SHP77 treated with DMSO at 0.1 percent for 48 hours (cell line): Measurements from ENCODE around the gene DAB2.
"Not testable (repeated sequence)": the region's sequence is repeated elsewhere in the genome, so short reads cannot be mapped to it uniquely, and the experiment has no call there.

ENCODE experiments used
- DNase-seq: peaks from one replicate; lab custom pipeline; 2025; lab: John Stamatoyannopoulos, UW

The DAB2 gene

GRCh38 chr5:39420482-39421145, 4.2 kb downstream of the DAB2 start:
- no peak for DNase-seq

GRCh38 chr5:39419796-39420195, 5.0 kb downstream of the DAB2 start:
- no peak for DNase-seq

DNA sequence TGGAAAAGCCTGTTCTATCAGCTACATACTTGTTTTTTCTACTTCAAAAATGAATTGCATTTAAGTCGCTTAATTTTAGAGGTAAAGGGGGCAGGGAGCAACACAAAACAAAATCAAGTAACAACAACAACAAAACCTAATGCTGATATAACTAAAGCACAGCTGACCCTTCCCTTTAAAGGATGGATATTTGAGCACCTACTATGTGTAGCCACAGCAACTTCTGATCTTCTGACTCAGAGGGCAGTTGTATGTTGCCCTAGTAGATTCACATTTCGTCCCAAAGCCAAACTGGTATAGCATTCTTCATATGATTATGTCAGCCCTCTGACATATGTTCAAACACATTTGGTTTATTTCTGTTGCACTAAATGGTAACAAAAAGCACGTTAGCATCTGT, 6.8 kb downstream of the DAB2 start:
- no peak for DNase-seq

GRCh38 chr5:39415201-39415600, 9.6 kb downstream of the DAB2 start:
- no peak for DNase-seq

DNA sequence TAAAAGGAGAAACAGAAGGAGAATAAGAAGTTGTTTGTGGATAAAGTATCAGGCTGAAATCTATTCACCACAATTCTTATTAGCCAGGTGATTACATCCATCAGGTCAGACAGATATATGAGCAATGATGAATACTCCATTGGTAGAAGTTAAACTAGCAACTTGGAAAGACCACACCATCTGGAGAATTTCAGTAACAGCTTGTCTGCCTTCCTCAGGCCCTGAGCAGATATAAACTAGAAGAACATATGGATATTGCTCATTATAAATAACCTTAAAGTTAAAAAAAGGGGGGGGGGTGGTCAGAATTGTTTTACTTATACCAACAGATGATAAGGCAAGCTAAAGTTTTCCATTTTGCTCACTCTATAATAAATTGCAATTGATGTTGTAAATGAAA, 10.4 kb downstream of the DAB2 start:
- DNase-seq = no peak

DNA sequence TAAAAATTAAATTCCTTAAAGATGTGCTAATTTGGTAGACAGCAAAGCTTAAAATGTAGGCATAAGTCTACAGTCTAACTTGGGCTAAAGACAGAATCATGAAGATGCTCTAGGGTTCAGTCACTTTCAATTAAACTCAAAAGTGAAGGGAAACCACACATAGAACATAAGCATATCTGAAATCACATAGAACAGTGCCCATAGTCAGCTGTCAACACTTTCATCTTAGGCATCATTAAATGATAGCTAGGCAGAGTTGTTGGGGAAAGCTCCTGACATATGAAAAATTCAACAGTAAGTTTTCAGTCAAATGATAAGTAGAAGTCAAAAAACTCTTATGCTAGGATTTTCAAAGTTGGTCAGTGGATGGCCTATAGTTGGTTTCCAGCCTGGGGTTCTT, 11.0 kb downstream of the DAB2 start:
- DNase-seq = no peak

- DNase-seq = no peak
Observed at GRCh38 chr5:39412721-39413394, 11.9 kb downstream of the DAB2 start.

DNA sequence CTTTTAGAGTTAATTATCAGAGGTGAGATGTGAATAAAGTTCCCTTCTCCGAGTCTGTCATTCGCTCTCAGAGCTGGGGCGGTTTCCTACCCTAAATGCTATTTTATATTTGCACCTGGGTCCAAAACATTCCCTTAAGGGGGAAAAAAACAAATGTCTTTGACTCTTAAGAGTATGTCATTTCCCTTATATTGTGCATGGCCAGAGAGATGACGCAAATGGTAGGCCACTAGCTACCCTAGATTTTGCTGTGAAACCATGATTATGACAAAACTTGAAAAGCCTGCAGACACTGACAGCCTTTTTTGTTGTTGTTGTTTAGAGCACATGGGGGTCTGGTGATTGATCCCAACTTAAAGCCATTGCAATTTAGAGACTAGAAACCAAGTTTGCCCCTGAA, 12.8 kb downstream of the DAB2 start:
- DNase-seq = no peak

GRCh38 chr5:39411061-39411460, 13.7 kb downstream of the DAB2 start:
- no peak for DNase-seq

DNA sequence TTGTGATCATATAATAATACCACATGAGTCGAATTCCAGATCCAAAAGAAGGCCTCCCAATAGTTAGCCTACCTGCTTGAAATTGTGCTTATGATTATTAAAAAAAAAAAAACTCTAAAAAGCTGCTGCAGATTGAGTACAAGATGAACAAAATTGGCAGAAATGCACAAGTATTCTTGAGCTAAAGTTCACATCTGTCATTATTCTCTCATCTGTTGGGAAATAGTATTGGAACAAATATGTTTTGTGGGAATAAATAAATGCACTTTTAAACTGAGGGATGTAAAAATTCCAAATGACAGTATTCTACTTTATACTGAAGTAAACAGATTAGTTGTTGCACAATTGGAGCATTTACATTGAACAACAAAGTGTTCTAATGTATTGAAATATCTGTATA, 15.7 kb downstream of the DAB2 start:
- no peak for DNase-seq

- DNase-seq = no peak
Observed at GRCh38 chr5:39405083-39405843, 19.5 kb downstream of the DAB2 start.

DNA sequence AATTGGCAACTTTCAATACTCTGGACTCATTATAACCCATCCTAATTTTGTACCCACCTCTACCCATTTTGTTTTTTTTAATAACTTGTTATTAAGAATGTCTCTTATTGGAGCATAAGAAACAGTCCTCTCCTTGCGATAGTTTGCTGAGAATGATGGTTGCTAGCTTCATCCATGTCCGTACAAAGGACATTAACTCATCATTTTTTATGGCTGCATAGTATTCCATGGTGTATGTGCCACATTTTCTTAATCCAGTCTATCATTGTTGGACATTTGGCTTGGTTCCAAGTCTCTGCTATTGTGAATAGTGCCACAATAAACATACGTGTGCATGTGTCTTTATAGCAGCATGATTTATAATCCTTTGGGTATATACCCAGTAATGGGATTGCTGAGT, 21.0 kb downstream of the DAB2 start:
- DNase-seq = not testable (repeated sequence)

GRCh38 chr5:39402140-39402539, 22.6 kb downstream of the DAB2 start:
- not testable (repeated sequence) for DNase-seq

DNA sequence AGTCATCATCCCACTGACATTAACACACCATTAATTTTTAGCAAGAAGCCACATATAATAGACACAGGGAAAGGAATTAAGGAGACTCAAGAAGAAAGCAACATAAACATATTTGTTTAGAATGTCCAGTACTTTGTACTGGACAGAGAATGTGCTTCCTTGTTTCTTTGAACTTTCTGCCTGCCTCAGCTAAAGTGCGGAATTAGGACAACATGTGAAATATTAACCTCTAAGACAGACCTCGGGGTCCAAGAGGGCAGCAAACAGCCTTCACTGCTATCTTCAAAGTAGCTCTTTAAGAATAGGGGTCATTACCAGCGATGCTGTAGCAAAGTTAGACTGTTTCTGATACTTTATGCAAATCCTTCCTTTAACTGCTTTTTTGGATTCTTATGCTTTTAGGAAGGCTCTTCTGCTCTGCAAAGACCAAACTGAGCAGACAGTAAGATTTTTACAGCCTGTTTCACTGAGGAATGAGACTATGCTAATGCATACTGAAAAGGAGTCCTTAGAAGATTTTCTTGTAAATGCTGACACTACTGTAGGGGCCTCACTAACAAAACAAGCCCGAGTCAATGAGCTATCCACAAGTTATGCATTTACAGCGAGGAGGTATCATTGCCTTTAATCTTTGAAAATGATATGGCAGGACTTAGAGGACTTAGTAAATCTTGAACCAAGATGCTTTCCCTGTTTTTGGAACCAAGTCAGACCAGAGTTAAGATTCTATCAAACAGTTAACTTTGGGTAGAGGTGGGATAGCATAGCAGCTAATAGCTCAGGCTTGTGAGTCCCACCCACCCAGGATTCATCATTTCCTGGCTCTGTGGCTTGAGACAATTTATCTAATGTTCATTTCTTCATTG, 23.8 kb downstream of the DAB2 start:
- DNase-seq = no peak

DNA sequence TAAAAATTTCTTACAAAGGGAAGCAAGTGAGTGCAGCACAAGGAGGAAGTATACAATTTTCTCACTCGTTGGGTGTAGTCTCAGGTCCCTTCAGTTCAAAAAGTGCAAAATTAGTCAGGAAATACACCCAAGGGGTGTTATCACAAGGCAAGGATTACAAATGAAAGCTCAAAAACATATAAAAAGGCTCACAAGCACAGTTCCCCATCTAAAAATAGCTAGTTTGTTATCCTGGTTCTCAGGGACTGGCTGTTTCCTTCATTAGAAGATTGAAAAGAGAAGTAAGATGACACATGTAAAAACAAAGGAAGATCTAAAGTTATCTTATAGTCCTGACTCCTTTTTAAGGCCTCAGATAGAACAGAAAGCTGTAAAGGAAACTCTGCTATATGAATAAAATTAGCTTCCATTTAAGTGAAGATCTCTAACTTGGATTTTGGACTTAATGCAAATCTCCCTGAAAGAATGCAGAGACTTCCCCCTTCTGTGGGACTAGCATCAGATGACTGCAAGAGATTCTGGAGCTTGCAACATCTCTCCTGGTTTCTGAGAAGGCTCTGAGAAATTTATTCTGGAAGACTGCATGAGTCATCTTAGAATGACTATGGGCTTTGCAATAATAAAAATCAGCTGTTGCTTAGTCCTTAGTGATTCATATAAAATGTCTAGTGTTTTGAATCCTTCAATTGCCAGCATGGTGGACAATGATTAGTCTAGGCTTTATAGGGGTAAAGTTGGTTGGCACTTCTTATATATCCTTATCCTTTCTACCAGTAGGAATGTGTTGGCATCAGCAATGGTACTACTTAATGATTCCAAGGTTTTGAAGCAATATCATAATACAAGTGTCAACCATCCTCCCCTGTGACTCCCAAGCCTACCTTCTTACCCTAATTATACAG, 25.4 kb downstream of the DAB2 start:
- no peak for DNase-seq

DNA sequence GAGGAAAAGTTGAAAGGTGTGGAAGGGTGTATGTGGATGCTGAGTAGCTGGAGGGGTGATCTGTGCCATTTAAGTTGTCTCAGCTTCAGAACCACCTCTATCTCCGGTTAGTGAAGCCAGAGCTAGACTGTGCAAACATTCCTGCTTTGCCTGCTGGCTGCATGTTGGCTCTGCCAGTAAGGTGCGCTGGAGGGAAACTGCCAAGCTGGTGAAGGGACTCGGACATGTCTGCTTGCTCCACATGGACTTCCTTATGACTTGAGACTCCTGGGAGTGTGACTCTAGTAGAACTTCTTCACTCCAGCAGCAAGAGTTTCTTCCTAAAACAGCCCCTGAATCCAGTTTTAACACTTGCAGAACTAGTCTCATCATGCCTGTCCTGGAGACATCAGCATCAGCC, 27.9 kb downstream of the DAB2 start:
- DNase-seq = no peak

- no peak for DNase-seq
Observed at GRCh38 chr5:39395521-39395920, 29.3 kb downstream of the DAB2 start.

- DNase-seq = no peak
Observed at GRCh38 chr5:39394946-39395345, 29.8 kb downstream of the DAB2 start.

GRCh38 chr5:39390945-39391344, 33.8 kb downstream of the DAB2 start:
- no peak for DNase-seq

- no peak for DNase-seq
Observed at GRCh38 chr5:39387293-39387692, 37.5 kb downstream of the DAB2 start.

DNA sequence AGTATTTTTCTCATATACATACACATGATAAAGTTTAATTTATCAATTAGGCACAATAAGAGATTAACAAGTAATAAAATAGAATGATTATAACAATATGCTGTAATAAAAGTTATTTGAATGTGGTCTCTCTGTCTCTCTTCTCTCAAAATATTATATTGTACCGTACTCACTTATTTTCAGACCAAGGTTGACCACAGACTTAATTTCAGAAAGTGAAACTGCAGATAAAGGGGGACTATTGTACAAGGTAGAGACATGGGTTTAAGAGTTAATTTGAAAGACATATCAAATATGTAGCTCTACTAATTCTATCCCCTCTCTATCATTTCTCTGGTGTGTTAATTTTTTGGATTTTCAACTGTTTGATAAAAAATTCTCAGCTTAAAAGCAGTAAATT, 40.5 kb downstream of the DAB2 start:
- DNase-seq = no peak
